ENCODE measurements around the gene ATP2B3. TPM values are rescaled to one million over a fixed set of nuclear protein-coding genes. Genes with fewer than 3 reads are reported as not detected.

ATP2B3 gene
- total and polyA plus RNA-seq, 10 of the 15 experiments (the other 5 are each of a cell fraction or from before 2014, with no cell fraction given) = 0.01 TPM; not detected in 9

DNA sequence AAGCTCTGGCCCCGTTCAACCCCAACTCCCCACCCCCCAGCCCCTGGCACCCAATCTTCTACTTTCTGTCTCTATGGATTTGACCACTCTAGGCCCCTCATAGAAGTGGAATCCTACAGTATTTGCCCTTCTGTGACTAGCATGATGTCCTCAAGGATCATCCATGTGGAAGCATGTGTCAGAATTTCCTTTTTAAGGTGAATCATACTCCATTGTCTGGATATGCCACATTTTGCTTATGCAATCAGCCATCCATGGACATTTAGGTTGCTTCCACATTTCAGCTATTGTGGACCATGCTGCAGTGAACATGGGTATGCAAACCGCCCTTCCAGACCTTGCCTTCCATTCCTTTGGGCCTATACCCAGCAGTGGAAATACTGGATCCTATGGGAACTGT lies 66.0 kb downstream of the ATP2B3 start:
- Histone ChIP-seq H3K4me1 (ENCODE audit: control insufficient read depth, insufficient read depth, low read length) (no peaks in the 10 kb centered on the region), H3K79me2 (ENCODE audit: control insufficient read depth, insufficient read depth, low read length) (no peaks in the 10 kb centered on the region), H2AFZ (ENCODE audit: control insufficient read depth, low read depth, low read length) (no peak overlapping the region), H3K27ac (ENCODE audit: control insufficient read depth, insufficient read depth) (no peak overlapping the region), H3K9ac (ENCODE audit: control insufficient read depth, insufficient read depth, low read length) (no peak overlapping the region), H3K4me2 (ENCODE audit: control insufficient read depth, insufficient read depth) (no peak overlapping the region), H3K9me3 (replicated peaks; ENCODE audit: control insufficient read depth, insufficient read depth, low read length) (no peaks in the 10 kb centered on the region; the same call in 2 of the 3 replicates), H3K27me3 (replicated peaks in 1 of 2; ENCODE audit: control insufficient read depth in 2 of 2, insufficient read depth in 2 of 2, low read length in 1 of 2) (no peaks in the 10 kb centered on the region), H3K4me3 (no peak overlapping the region), H3K36me3 (ENCODE audit: control insufficient read depth in 2 of 2, insufficient read depth in 2 of 2, low read length in 1 of 2) (peaks cover 0 to 5% of the 10 kb centered on the region in 2 experiments; a peak in 2 of 4 replicates), H4K20me1 (ENCODE audit: control insufficient read depth, insufficient read depth) (no peaks in the 10 kb centered on the region)
- ChIA-PET POLR2A (interaction anchor here (0.9 to 1.0 kb wide), 2 partner anchors 15 to 26 kb away, joined by 3 read pairs; no protein-coding TSS in a partner anchor), CTCF (no interaction called here), SMC1A (ENCODE audit: uncharacterized antibody, unreplicated experiment) (interaction anchor here (1.3 kb wide), 1 partner anchor 342 kb away, joined by 3 read pairs; no protein-coding TSS in a partner anchor), RAD21 (ENCODE audit: unreplicated experiment) (no interaction called here)
- in situ Hi-C loops (cut with MboI) = loop anchor here (10.0 kb wide), 1 partner anchor 59 kb away; no protein-coding TSS in a partner anchor
- no peak for FAIRE-seq
- ATAC-seq = no peak
- DNase-seq (ENCODE audit: low read depth, low spot score) = no peak
- WGBS (ENCODE audit: insufficient coverage, insufficient replicate concordance, low lambda C conversion rate, missing lambda C conversion rate) = 35% methylated on average over 2 of the region's 2 CpGs
- intact Hi-C loops (cut with micrococcal nuclease; ENCODE audit: unreplicated experiment) = no loop called here
- TF ChIP-seq TBL1XR1 (IDR thresholded peaks at IDR 0.05; ENCODE audit: low read depth, low read length) (no peak), MYC (IDR thresholded peaks at IDR 0.05; ENCODE audit: insufficient read depth, insufficient read length, insufficient replicate concordance, low read length, severe bottlenecking) (no peak), STAT3 (IDR thresholded peaks at IDR 0.05; ENCODE audit: low read depth, low read length) (no peak), IRF4 (IDR thresholded peaks at IDR 0.05; ENCODE audit: low read depth, low read length) (no peak), MXI1 (IDR thresholded peaks at IDR 0.05; ENCODE audit: low read depth, low read length) (no peak), DPF2 (IDR thresholded peaks at IDR 0.05) (no peak), EGR1 (IDR thresholded peaks at IDR 0.05; ENCODE audit: borderline replicate concordance in 1 of 2, low read depth in 2 of 2, low read length in 2 of 2) (no peak), SPI1 (IDR thresholded peaks at IDR 0.05; ENCODE audit: borderline replicate concordance, insufficient read depth, low read depth, low read length) (no peak), SRF (IDR thresholded peaks at IDR 0.05; ENCODE audit: low read depth in 2 of 2, low read length in 2 of 2) (no peak)
- TF ChIP-seq, protein P1, sequence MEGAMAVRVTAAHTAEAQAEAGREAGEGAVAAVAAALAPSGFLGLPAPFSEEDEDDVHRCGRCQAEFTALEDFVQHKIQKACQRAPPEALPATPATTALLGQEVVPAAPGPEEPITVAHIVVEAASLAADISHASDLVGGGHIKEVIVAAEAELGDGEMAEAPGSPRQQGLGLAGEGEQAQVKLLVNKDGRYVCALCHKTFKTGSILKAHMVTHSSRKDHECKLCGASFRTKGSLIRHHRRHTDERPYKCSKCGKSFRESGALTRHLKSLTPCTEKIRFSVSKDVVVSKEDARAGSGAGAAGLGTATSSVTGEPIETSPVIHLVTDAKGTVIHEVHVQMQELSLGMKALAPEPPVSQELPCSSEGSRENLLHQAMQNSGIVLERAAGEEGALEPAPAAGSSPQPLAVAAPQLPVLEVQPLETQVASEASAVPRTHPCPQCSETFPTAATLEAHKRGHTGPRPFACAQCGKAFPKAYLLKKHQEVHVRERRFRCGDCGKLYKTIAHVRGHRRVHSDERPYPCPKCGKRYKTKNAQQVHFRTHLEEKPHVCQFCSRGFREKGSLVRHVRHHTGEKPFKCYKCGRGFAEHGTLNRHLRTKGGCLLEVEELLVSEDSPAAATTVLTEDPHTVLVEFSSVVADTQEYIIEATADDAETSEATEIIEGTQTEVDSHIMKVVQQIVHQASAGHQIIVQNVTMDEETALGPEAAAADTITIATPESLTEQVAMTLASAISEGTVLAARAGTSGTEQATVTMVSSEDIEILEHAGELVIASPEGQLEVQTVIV (IDR thresholded peaks at IDR 0.05; ENCODE audit: borderline replicate concordance, partially characterized antibody) = no peak
- TF ChIP-seq, protein P2, sequence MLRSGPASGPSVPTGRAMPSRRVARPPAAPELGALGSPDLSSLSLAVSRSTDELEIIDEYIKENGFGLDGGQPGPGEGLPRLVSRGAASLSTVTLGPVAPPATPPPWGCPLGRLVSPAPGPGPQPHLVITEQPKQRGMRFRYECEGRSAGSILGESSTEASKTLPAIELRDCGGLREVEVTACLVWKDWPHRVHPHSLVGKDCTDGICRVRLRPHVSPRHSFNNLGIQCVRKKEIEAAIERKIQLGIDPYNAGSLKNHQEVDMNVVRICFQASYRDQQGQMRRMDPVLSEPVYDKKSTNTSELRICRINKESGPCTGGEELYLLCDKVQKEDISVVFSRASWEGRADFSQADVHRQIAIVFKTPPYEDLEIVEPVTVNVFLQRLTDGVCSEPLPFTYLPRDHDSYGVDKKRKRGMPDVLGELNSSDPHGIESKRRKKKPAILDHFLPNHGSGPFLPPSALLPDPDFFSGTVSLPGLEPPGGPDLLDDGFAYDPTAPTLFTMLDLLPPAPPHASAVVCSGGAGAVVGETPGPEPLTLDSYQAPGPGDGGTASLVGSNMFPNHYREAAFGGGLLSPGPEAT (IDR thresholded peaks at IDR 0.05; ENCODE audit: low read depth) = no peak
- TF ChIP-seq, protein P3, sequence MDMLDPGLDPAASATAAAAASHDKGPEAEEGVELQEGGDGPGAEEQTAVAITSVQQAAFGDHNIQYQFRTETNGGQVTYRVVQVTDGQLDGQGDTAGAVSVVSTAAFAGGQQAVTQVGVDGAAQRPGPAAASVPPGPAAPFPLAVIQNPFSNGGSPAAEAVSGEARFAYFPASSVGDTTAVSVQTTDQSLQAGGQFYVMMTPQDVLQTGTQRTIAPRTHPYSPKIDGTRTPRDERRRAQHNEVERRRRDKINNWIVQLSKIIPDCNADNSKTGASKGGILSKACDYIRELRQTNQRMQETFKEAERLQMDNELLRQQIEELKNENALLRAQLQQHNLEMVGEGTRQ (IDR thresholded peaks at IDR 0.05; ENCODE audit: borderline replicate concordance, low read depth, low read length) = no peak
- BruUV-seq (replicated peaks) = no TSS peak

Measured in GM12878 (cell line).